Measurements from ENCODE around the gene PNPLA8. TPM values are rescaled to one million over a fixed set of nuclear protein-coding genes. Genes with fewer than 3 reads are reported as not detected.

Gene PNPLA8
- total RNA-seq, 1 donor from 2014 or later: 25.5 TPM

DNA sequence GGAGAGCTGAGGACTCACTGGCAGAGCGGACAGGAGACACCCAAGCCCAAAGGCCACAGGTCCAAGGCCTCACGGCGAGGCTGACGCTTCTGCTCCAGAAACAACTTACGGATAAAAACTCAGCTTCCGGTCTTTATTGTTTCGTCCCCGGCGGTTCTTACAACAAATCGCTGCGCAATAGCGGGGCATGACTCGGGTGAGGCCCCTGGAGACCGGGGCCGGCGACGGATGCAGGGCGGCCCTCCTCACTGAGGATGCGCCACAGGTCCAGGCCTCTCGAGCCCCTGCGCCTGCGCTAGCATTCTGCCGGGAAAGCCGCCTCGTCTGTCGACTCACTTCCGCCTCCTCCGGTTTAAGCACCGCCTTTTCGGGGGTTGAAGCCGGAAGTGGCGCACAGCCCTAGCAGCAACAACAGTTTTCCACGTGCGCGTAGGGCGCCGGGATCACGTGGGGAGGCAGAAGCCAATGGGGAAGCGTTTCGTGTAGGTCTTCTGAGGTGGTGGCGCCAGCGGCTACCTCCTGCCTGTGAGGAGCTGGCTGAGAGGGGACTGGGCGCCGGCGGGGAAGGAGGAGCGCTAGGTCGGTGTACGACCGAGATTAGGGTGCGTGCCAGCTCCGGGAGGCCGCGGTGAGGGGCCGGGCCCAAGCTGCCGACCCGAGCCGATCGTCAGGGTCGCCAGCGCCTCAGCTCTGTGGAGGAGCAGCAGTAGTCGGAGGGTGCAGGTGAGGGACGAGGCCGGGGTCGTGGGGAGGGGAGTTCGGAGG lies 43.6 kb upstream of the PNPLA8 start, which contains the start of the genes DNAJB9 and THAP5:
TSS of gene DNAJB9 (plus strand) at position 494 of the 765 bp plus-strand sequence. CDS start 1,853 bp downstream, outside the sequence.
TSS of gene THAP5 (minus strand) at position 326 of the 765 bp plus-strand sequence. CDS start at position 189, 137 bp downstream.
- Mint-ChIP-seq H3K4me3 (peak within 1 kb of the TSS; percentile 98), H3K27ac (peak within 1 kb of the TSS; percentile 99), H3K9me3 (peaks cover 2% of the 10 kb centered on the region), H3K36me3 (ENCODE audit: low read depth) (peaks cover 55% of the 10 kb centered on the region), H3K4me1 (peaks cover 66% of the 10 kb centered on the region), H3K27me3 (no peaks in the 10 kb centered on the region)
- ChIA-PET POLR2A (interaction anchor here (0.6 to 5.0 kb wide), 19 partner anchors 9 to 1401 kb away, joined by 3 to 125 read pairs (median 6); partner anchors contain the start of genes HBP1, NRCAM and PNPLA8), CTCF (interaction anchor here (0.5 to 2.6 kb wide), 5 partner anchors 44 to 74 kb away, joined by 3 to 12 read pairs (median 5); partner anchors contain the start of gene PNPLA8)
- ATAC-seq (ENCODE audit: low read depth) (peak; percentile 89), DNase-seq (peak; percentile 97)
- intact Hi-C loops (cut with micrococcal nuclease): loop anchor here (1.0 to 2.0 kb wide), 6 partner anchors 17 to 1401 kb away; partner anchors contain the start of genes DLD, HBP1 and PNPLA8
- TF ChIP-seq, protein P1, sequence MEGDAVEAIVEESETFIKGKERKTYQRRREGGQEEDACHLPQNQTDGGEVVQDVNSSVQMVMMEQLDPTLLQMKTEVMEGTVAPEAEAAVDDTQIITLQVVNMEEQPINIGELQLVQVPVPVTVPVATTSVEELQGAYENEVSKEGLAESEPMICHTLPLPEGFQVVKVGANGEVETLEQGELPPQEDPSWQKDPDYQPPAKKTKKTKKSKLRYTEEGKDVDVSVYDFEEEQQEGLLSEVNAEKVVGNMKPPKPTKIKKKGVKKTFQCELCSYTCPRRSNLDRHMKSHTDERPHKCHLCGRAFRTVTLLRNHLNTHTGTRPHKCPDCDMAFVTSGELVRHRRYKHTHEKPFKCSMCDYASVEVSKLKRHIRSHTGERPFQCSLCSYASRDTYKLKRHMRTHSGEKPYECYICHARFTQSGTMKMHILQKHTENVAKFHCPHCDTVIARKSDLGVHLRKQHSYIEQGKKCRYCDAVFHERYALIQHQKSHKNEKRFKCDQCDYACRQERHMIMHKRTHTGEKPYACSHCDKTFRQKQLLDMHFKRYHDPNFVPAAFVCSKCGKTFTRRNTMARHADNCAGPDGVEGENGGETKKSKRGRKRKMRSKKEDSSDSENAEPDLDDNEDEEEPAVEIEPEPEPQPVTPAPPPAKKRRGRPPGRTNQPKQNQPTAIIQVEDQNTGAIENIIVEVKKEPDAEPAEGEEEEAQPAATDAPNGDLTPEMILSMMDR (IDR thresholded peaks at IDR 0.05): no peak

DNA sequence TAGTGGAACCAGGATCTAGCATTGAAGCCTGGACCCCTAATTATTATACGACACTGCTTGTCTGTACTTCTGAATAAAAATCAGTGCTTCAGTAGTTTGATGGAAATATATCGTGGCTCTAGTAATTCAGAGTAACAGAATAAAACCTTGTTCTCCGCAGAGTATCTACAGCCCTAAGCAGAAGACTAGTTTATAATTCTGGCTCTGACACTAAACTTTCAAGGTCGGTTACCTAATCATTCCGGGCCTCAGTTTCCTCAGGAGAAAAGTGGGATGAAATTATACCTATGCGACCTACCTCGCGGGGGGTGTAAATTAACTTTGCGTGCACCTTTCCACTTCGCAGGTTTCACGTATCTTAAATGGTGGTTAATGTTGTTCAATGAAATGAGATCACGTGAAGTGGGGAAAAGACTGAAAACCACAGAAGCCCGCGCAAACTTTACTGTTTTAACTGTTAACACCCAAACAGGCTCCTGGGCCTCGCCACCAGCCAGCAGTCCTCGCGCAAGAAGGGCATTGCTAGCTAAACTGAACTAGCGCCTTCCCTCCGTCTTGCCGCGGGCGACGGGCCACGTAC lies 43.0 kb upstream of the PNPLA8 start:
- ATAC-seq (ENCODE audit: low read depth) (no peak), DNase-seq (no peak)
- peak overlapping the region; percentile 99 for H3K27ac Mint-ChIP-seq
- intact Hi-C loops (cut with micrococcal nuclease): loop anchor here (1.0 to 2.0 kb wide), 6 partner anchors 17 to 1400 kb away; partner anchors contain the start of genes DLD, HBP1 and PNPLA8
- TF ChIP-seq, protein P1 (IDR thresholded peaks at IDR 0.05): no peak
- POLR2A ChIA-PET: interaction anchor here (0.6 to 5.0 kb wide), 15 partner anchors 8 to 1400 kb away, joined by 4 to 125 read pairs (median 7); partner anchors contain the start of genes HBP1, NRCAM and PNPLA8
- H3K36me3 Mint-ChIP-seq (ENCODE audit: low read depth): peaks cover 56% of the 10 kb centered on the region
- H3K4me1 Mint-ChIP-seq: peaks cover 64% of the 10 kb centered on the region
- H3K27me3 Mint-ChIP-seq: no peaks in the 10 kb centered on the region
- CTCF ChIA-PET: interaction anchor here (1.0 to 2.6 kb wide), 3 partner anchors 17 to 72 kb away, joined by 3 to 12 read pairs (median 11); partner anchors contain the start of gene PNPLA8
- peaks cover 2% of the 10 kb centered on the region for H3K9me3 Mint-ChIP-seq
- H3K4me3 Mint-ChIP-seq: peak overlapping the region; percentile 98

- no peak for DNase-seq
- Mint-ChIP-seq H3K4me3 (no peak overlapping the region), H3K27me3 (no peaks in the 10 kb centered on the region), H3K9me3 (peaks cover 2% of the 10 kb centered on the region), H3K27ac (peak overlapping the region; percentile 37), H3K4me1 (peaks cover 53% of the 10 kb centered on the region), H3K36me3 (ENCODE audit: low read depth) (peaks cover 52% of the 10 kb centered on the region)
- intact Hi-C loops (cut with micrococcal nuclease): no loop called here
- TF ChIP-seq, protein P1 (IDR thresholded peaks at IDR 0.05): no peak
- ChIA-PET POLR2A (interaction anchor here (1.7 to 2.1 kb wide), 2 partner anchors 14 to 40 kb away, joined by 4 to 8 read pairs; partner anchors contain the start of gene PNPLA8), CTCF (no interaction called here)
- no peak for ATAC-seq (ENCODE audit: low read depth)
Observed at GRCh38 chr7:108565987-108566386, 40.1 kb upstream of the PNPLA8 start.

- H3K27me3 Mint-ChIP-seq: no peaks in the 10 kb centered on the region
- no peak for ATAC-seq (ENCODE audit: low read depth)
- intact Hi-C loops (cut with micrococcal nuclease): no loop called here
- peaks cover 23% of the 10 kb centered on the region for H3K4me1 Mint-ChIP-seq
- no peak overlapping the region for H3K27ac Mint-ChIP-seq
- TF ChIP-seq, protein P1 (IDR thresholded peaks at IDR 0.05): no peak
- H3K36me3 Mint-ChIP-seq (ENCODE audit: low read depth): peaks cover 46% of the 10 kb centered on the region
- H3K4me3 Mint-ChIP-seq: no peak overlapping the region
- peaks cover 13% of the 10 kb centered on the region for H3K9me3 Mint-ChIP-seq
- POLR2A ChIA-PET: interaction anchor here (0.7 to 1.6 kb wide), 3 partner anchors 9 to 13 kb away, joined by 3 to 8 read pairs (median 5); partner anchors contain the start of genes DNAJB9 and THAP5
- CTCF ChIA-PET: no interaction called here
- DNase-seq: no peak
Observed at GRCh38 chr7:108561047-108561619, 35.2 kb upstream of the PNPLA8 start.

Data from activated B cell treated with CpG ODN at 0.5 μM for 24 hours (primary cell).